ENCODE results near the gene CLDN2.
"Not testable (repeated sequence)": the region's sequence is repeated elsewhere in the genome, so short reads cannot be mapped to it uniquely, and the experiment has no call there.

Gene CLDN2

DNA sequence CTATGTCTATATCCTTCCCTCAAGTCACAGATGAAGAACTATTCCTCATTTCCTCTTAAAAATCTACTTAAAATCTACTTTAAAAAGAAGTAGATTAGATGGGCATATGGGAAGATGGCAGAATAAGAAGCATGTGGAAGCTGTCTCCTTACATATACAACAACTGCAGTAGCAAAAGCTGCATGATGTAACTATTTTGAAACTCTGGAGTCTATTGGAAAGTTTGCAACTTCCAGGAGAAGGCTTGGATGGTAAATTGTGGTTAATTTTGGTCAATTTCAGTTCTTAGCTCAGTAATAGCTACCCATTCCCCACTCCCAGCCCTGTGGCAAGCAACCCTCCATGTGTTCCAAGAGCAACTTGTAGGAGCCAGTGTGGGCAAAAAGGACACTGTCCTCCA lies 42.9 kb downstream of the CLDN2 start:
- no peak for DNase-seq (ENCODE audit: low spot score)

DNA sequence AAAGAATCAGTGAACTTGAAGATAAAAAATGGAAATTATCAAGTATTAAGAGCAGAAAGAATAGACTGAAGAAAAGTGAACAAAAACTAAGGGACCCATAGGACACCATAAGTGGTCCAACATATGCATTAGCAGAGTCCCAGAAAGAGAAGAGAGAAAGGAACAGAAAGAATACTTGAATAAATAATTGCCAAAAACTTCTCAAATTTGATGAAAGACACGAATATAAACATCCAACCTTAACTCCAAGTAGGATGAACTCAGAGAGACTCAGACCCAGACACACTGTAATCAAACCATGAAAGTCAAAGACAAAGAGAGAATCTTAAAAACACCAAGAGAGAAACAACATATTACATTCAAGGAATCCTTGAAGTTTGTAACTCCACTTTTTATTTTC lies 44.1 kb downstream of the CLDN2 start:
- DNase-seq (ENCODE audit: low spot score): no peak

DNA sequence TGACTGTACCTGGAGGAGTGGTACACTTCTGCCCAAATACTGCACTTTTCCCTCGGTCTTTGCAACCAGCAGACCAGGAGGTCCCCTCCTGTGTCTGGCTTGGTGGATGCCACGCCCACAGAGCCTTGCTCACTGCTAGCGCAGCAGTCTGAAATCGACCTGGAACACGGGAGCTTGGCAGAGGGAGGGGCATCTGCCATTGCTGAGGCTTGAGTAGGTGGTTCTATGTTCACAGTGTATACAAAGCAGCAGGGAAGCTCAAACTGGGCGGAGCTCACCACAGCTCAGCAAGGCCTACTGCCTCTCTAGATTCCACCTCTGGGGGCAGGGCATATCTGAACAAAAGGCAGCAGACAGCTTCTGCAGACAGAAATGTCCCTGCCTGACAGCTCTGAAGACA lies 46.3 kb downstream of the CLDN2 start:
- not testable (repeated sequence) for DNase-seq (ENCODE audit: low spot score)

DNA sequence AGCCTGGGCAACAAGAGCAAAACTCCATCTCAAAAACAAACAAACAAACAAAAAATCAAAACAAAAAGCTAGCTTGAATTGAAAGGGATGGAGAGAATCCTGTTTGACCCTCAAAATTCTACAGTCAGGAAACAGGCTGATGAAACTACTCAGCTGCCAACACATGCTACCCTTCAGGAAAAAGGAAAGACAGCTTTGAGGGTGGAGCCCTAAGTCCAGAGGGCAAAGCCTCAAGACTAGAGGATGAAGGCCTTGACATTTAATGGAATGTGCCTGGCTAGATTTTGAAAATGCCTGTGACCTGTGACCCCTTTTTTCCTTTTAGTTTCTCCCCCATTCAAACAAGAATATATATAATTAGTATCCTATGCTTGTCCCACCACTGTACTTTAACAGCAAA lies 52.7 kb downstream of the CLDN2 start:
- no peak for DNase-seq (ENCODE audit: low spot score)

DNA sequence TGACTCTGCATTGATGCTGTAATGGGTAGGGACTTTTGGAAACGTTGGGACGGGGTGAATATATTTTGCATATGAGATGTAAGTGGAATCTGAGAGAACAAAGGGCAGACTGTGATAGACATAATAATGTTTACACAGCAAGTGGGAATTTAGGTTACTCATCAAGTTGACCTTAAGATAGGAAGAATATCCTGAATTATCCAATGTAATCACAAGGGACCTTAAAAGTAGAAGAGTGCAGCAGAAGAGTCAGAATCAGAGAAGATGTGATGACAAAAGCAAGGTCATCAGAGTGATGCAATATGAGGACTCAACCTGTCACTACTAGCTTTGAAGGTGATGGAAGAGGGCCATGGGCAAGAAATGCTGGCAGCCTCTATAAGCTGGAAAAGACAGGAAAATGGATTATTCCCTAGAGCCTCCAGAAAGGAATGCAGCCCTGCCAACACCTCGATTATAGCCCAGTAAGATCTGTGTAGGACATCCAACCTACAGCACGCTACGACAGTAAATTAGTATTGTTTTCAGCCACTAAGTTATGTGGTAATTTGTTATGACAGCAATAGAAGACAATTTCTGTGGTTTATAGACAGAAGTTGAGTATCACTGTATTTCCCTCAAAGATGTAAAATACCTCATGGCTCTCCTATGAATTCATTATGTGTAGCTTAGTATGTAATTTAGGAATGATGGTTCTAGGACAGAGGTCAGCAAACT lies 53.4 kb downstream of the CLDN2 start:
- no peak for DNase-seq (ENCODE audit: low spot score)

DNA sequence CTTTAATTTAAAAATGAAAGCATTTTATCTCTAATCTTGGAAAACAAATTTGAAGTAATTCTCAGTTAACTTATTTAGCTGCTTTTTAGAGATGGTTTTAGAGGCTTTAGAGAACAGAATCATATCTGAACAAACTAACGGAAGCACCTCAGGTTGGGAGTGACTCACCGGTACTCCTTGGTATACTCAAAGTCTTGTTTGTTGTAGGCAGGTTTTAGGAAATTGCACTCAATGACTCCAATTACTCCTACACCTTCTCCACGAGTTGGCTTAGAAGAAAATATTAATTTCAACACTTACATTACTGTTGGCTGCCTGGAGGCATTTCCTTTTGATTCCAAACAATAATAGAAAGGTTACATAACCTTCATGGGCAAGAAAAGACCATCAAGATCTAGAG lies 56.2 kb downstream of the CLDN2 start:
- DNase-seq (ENCODE audit: low spot score): no peak

Measured in RKO (cell line).